Activated CD8-positive, alpha-beta memory T cell treated with anti-CD3 and anti-CD28 coated beads, Interleukin-2, amount 50 U/mL, for 48 hours (primary cell): Measurements from ENCODE around the gene SVIL.
A peak's percentile ranks its signal among the peaks of the same experiment; 100 is the strongest.

ENCODE experiments used
- DNase-seq: peaks from one replicate; pipeline ENCODE4 v3.0.0-alpha.2; 2020

Gene SVIL

GRCh38 chr10:29634764-29635625 is at the start of gene SVIL:
SVIL (minus strand) TSS chr10:29634971; CDS start chr10:29555058, 79,913 bp downstream.
- no peak for DNase-seq

GRCh38 chr10:29681676-29682448 is 47.1 kb upstream of the SVIL start:
- no peak for DNase-seq

GRCh38 chr10:29680091-29680490 is 45.3 kb upstream of the SVIL start:
- no peak for DNase-seq

- no peak for DNase-seq
These were observed 42.0 kb upstream of the SVIL start for GRCh38 chr10:29676732-29677131.

- DNase-seq: no peak
These were observed 41.2 kb upstream of the SVIL start for GRCh38 chr10:29675984-29676383.

GRCh38 chr10:29671968-29672367 is 37.2 kb upstream of the SVIL start:
- DNase-seq: no peak

GRCh38 chr10:29671228-29671780 is 36.5 kb upstream of the SVIL start:
- DNase-seq: no peak

- DNase-seq: no peak
These were observed 36.0 kb upstream of the SVIL start for GRCh38 chr10:29670761-29671160.

GRCh38 chr10:29669149-29669548 is 34.4 kb upstream of the SVIL start:
- no peak for DNase-seq

GRCh38 chr10:29668628-29669027 is 33.9 kb upstream of the SVIL start:
- no peak for DNase-seq

GRCh38 chr10:29667191-29667590 is 32.4 kb upstream of the SVIL start:
- DNase-seq: no peak

GRCh38 chr10:29666201-29666600 is 31.4 kb upstream of the SVIL start:
- DNase-seq: no peak

GRCh38 chr10:29663718-29664117 is 28.9 kb upstream of the SVIL start:
- no peak for DNase-seq

- peak; percentile 64 for DNase-seq
These were observed 24.5 kb upstream of the SVIL start for GRCh38 chr10:29658984-29659965.

- no peak for DNase-seq
These were observed 23.0 kb upstream of the SVIL start for GRCh38 chr10:29657719-29658274.

- no peak for DNase-seq
These were observed 21.8 kb upstream of the SVIL start for GRCh38 chr10:29656451-29656992.

- DNase-seq: no peak
These were observed 17.4 kb upstream of the SVIL start for GRCh38 chr10:29652192-29652591.

GRCh38 chr10:29651767-29652166 is 17.0 kb upstream of the SVIL start:
- DNase-seq: no peak

- DNase-seq: no peak
These were observed 15.8 kb upstream of the SVIL start for GRCh38 chr10:29650552-29650944.

- DNase-seq: no peak
These were observed 15.1 kb upstream of the SVIL start for GRCh38 chr10:29649561-29650551.

GRCh38 chr10:29648983-29649268 is 14.2 kb upstream of the SVIL start:
- DNase-seq: no peak
